ENCODE data around the gene ATG2A. TPM values are rescaled to one million over a fixed set of nuclear protein-coding genes. Genes with fewer than 3 reads are reported as not detected.

The ATG2A gene
- total RNA-seq, 1 donor from 2014 or later: 39.5 TPM

GRCh38 chr11:64951529-64951928 lies 34.5 kb upstream of the ATG2A start:
- Histone ChIP-seq H3K27me3 (no peaks in the 10 kb centered on the region), H3K9me3 (no peaks in the 10 kb centered on the region), H3K36me3 (no peaks in the 10 kb centered on the region), H3K27ac (no peak overlapping the region), H3K4me1 (no peaks in the 10 kb centered on the region), H3K4me3 (no peak overlapping the region)
- intact Hi-C loops (cut with DNase I): no loop called here
- no peak for TF ChIP-seq CTCF (IDR thresholded peaks at IDR 0.05)
- peak in 1 of 2 donors; percentile 19 for DNase-seq (ENCODE audit: low spot score in 2 of 2)

- H3K4me3 ChIP-seq: no peak overlapping the region
- H3K36me3 ChIP-seq: no peaks in the 10 kb centered on the region
- TF ChIP-seq CTCF (IDR thresholded peaks at IDR 0.05): no peak
- intact Hi-C loops (cut with DNase I): no loop called here
- H3K27me3 ChIP-seq: no peaks in the 10 kb centered on the region
- no peak overlapping the region for H3K27ac ChIP-seq
- peak in 1 of 2 donors; percentile 37 for DNase-seq (ENCODE audit: low spot score in 2 of 2)
- no peaks in the 10 kb centered on the region for H3K4me1 ChIP-seq
- no peaks in the 10 kb centered on the region for H3K9me3 ChIP-seq
These were observed 30.3 kb upstream of the ATG2A start for GRCh38 chr11:64947208-64947814.

- Histone ChIP-seq H3K27ac (no peak overlapping the region), H3K4me3 (no peak overlapping the region), H3K4me1 (no peaks in the 10 kb centered on the region), H3K27me3 (no peaks in the 10 kb centered on the region), H3K36me3 (peaks cover 21 to 29% of the 10 kb centered on the region in 2 donors), H3K9me3 (no peaks in the 10 kb centered on the region)
- DNase-seq (ENCODE audit: low spot score in 2 of 2): peak in 1 of 2 donors; percentile 9
- intact Hi-C loops (cut with DNase I): no loop called here
- no peak for TF ChIP-seq CTCF (IDR thresholded peaks at IDR 0.05)
These were observed 19.5 kb upstream of the ATG2A start for GRCh38 chr11:64936539-64936938.

GRCh38 chr11:64935359-64936081 lies 18.5 kb upstream of the ATG2A start, which contains the start of gene GPHA2:
Gene GPHA2, minus strand, starts transcription at chr11:64935893. Its CDS starts 433 bp downstream, at chr11:64935460.
- H3K27me3 ChIP-seq: no peaks in the 10 kb centered on the region
- no peak within 1 kb of the TSS for H3K4me3 ChIP-seq
- no peak for TF ChIP-seq CTCF (IDR thresholded peaks at IDR 0.05)
- no peak within 1 kb of the TSS for H3K27ac ChIP-seq
- peak in 1 of 2 donors; percentile 54 for DNase-seq (ENCODE audit: low spot score in 2 of 2)
- peaks cover 31 to 39% of the 10 kb centered on the region in 2 donors for H3K36me3 ChIP-seq
- intact Hi-C loops (cut with DNase I): no loop called here
- H3K9me3 ChIP-seq: no peaks in the 10 kb centered on the region
- no peaks in the 10 kb centered on the region for H3K4me1 ChIP-seq

- peak in 1 of 2 donors; percentile 52 for DNase-seq (ENCODE audit: low spot score in 2 of 2)
- no peak for TF ChIP-seq CTCF (IDR thresholded peaks at IDR 0.05)
- no peaks in the 10 kb centered on the region for H3K9me3 ChIP-seq
- intact Hi-C loops (cut with DNase I): no loop called here
- no peaks in the 10 kb centered on the region for H3K27me3 ChIP-seq
- no peak overlapping the region for H3K4me3 ChIP-seq
- H3K4me1 ChIP-seq: no peaks in the 10 kb centered on the region
- H3K27ac ChIP-seq: no peak overlapping the region
- H3K36me3 ChIP-seq: peaks cover 38 to 46% of the 10 kb centered on the region in 2 donors
These were observed 17.8 kb upstream of the ATG2A start for GRCh38 chr11:64934682-64935358.
